Non-pigmented ciliary epithelial cell (primary cell): ENCODE measurements around the gene MAP3K7CL.
"Not testable (repeated sequence)": the region's sequence is repeated elsewhere in the genome, so short reads cannot be mapped to it uniquely, and the experiment has no call there.

Source experiments
- DNase-seq: peaks from one replicate; pipeline ENCODE4 v3.0.0-alpha.2; 2010; ENCODE audit warnings: low read depth

Gene MAP3K7CL

GRCh38 chr21:29133796-29134195 lies 3.4 kb downstream of the MAP3K7CL start:
- no peak for DNase-seq

- DNase-seq, result no peak
Observed at GRCh38 chr21:29135481-29135880, 5.0 kb downstream of the MAP3K7CL start.

GRCh38 chr21:29136033-29136432 lies 5.6 kb downstream of the MAP3K7CL start:
- DNase-seq, result no peak

GRCh38 chr21:29144736-29145353 lies 14.4 kb downstream of the MAP3K7CL start:
- DNase-seq, result no peak

GRCh38 chr21:29145354-29145782 lies 14.9 kb downstream of the MAP3K7CL start:
- peak; percentile 76 for DNase-seq

GRCh38 chr21:29145852-29146453 lies 15.5 kb downstream of the MAP3K7CL start:
- no peak for DNase-seq

GRCh38 chr21:29146726-29147125 lies 16.3 kb downstream of the MAP3K7CL start:
- DNase-seq, result no peak

GRCh38 chr21:29148530-29148929 lies 18.1 kb downstream of the MAP3K7CL start:
- DNase-seq, result no peak

GRCh38 chr21:29149808-29150425 lies 19.5 kb downstream of the MAP3K7CL start:
- DNase-seq, result no peak

- DNase-seq, result no peak
Observed at GRCh38 chr21:29151931-29152330, 21.5 kb downstream of the MAP3K7CL start.

- DNase-seq, result no peak
Observed at GRCh38 chr21:29152916-29153315, 22.5 kb downstream of the MAP3K7CL start.

- no peak for DNase-seq
Observed at GRCh38 chr21:29154270-29154669, 23.8 kb downstream of the MAP3K7CL start.

- no peak for DNase-seq
Observed at GRCh38 chr21:29155118-29155932, 24.9 kb downstream of the MAP3K7CL start.

GRCh38 chr21:29155933-29156260 lies 25.5 kb downstream of the MAP3K7CL start:
- no peak for DNase-seq

- no peak for DNase-seq
Observed at GRCh38 chr21:29157080-29157479, 26.6 kb downstream of the MAP3K7CL start.

- DNase-seq, result no peak
Observed at GRCh38 chr21:29159842-29160241, 29.4 kb downstream of the MAP3K7CL start.

- not testable (repeated sequence) for DNase-seq
Observed at GRCh38 chr21:29162825-29163224, 32.4 kb downstream of the MAP3K7CL start.

- no peak for DNase-seq
Observed at GRCh38 chr21:29163341-29164115, 33.1 kb downstream of the MAP3K7CL start.

GRCh38 chr21:29164323-29164942 lies 34.0 kb downstream of the MAP3K7CL start:
- no peak for DNase-seq

GRCh38 chr21:29166323-29166722 lies 35.9 kb downstream of the MAP3K7CL start:
- no peak for DNase-seq

GRCh38 chr21:29166853-29167252 lies 36.4 kb downstream of the MAP3K7CL start:
- no peak for DNase-seq

GRCh38 chr21:29167481-29167880 lies 37.0 kb downstream of the MAP3K7CL start:
- not testable (repeated sequence) for DNase-seq
